Tongue (tissue), 2 donors: ENCODE data around the gene TRIML1. TPM values are rescaled to one million over a fixed set of nuclear protein-coding genes. Genes with fewer than 3 reads are reported as not detected.

Experiments used
- DNase-seq: peaks from one replicate; pipeline ENCODE4 v3.0.0-alpha.2; 2015
- total RNA-seq: library from RNA; depleted of rRNA; stranded (reverse); fragments of >200 nt; gene quantifications from one replicate; pipeline ENCODE4 v1.2.3, GENCODE V29; 2014

The TRIML1 gene, protein sequence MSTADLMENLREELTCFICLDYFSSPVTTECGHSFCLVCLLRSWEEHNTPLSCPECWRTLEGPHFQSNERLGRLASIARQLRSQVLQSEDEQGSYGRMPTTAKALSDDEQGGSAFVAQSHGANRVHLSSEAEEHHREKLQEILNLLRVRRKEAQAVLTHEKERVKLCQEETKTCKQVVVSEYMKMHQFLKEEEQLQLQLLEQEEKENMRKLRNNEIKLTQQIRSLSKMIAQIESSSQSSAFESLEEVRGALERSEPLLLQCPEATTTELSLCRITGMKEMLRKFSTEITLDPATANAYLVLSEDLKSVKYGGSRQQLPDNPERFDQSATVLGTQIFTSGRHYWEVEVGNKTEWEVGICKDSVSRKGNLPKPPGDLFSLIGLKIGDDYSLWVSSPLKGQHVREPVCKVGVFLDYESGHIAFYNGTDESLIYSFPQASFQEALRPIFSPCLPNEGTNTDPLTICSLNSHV
- total RNA-seq, result not detected

DNA sequence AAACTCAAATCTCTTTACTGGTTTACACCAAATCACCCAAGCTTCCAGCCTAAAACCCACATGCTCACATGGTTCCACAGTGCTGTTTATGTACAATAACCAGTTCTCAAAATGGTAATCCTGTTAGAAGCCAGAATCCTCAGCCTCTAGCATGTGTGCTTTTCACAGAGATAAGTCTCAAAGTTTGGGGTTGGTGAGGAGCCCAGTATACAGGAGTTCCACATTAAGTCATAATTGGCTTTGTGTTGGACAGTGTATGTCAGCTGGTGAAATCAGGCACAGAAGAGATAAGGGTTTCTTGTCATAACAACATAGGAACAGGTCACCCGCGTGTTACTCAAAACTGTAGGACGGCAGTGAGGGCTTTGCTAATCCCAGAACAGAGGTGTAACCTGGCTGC, at the start of gene TRIML1:
Gene TRIML1 (plus strand): TSS at position 301 of the 400 bp plus-strand sequence. CDS start 118 bp downstream, outside the sequence.
- DNase-seq, result no peak

DNA sequence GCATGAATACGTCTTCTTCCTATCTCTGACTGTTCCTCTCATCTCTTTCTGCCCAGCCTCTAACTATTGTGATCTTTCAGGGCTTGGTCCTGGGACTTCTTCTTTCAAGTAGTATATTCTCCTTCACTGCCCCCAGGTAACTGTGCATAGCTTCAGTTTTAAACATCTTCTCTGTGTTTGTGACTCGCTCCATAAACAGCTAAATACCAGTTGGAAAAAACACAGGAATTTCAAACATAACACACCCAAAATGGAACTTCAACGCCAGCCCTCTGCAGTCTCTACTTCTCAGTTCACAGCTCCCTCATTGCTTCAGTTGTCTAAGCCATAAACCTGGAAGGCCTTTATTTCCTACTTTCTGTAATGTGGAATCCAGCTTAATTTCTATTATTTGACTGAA, 46.4 kb upstream of the TRIML1 start:
- DNase-seq, result no peak

DNA sequence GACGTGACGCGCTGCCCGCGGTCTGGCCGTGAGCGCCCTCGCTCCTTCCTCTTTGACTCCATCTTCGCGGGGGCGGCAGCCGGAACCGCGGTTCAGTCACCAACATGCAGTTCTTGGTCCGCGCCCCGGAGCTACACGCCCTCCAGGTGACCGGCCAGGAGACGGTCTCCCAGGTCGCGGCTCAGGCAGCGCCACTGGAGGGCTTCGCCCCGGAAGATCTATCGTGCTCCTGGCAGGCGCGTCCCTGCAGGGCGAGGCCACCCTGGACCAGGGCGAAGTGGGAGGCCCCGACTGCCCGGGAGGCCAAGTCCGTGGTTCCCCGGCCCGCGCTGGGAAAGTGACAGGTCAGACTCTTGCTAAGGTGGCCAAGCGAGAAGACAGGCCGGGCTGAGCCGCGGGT, 32.8 kb upstream of the TRIML1 start:
- DNase-seq, result no peak

DNA sequence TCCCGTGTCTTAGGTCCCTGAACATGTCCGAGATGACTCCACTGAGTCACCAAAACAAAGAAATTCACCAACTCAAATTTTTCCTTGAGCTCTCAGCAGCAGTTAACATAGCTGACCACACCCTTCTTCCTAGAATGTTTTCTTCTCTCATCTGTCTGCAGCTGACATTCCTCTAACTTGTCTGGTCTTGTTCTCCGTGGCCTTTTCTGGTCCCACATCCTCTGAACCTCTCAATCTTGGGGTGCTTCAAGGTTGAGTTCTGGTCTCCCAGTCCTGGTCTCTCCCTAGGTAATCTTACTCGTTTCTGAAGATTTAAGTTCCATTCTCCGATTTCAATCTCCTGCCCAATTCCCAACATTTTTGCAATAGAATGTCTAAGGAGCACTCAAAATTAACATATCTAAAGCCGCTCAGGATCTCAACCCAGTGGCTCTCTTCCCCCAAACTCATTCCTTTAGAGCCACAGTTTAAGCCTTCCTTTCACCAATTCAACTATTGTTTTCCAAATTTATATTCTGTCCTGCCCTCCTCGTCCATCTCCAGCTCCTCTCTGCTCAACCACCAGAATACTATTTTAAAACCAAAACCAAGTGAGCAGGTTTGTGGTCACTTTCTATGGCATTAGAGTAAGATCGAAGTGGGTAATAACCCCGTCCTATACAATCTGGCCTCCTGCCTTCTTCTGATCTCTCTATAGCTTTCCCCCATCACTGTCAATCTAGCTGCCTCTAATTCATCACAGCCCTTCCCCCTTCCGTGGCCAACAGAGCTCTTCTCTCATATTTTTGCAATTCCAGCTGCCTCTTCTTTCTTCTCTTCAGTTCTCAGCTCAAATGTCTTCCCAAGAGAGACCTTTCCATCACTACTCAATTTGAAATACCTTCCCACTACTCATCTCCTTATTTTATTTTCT, 31.1 kb upstream of the TRIML1 start:
- DNase-seq, result peak; percentile 16

DNA sequence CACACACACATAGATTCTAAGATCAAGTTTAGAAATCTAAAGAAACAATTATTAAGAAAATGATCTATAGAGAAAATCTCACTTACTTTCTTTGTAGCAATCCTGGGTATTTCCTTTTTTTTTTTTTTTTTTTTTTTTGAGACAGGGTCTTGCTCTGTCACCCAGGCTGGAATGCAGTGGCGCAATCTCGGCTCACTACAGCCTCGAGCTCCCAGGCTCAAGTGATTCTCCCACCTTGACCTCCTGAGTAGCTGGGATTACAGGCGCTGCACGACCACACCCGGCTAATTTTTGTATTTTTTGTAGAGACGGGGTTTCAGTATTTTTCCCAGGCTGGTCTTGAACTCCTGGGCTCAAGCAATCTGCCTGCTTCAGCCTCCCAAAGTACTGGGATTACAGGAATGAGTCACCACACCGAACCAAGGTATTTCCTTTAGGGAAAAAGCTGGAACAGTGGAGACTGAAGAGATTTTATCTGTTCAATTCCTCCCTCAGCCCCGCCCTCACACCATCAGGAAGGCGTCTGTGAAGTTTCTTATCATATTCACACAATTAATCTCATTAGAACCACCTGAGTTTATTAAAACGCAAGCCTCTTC, 30.0 kb upstream of the TRIML1 start, which contains the start of gene TRIML2:
Gene TRIML2 (minus strand): TSS at position 447 of the 599 bp plus-strand sequence. CDS start 4,235 bp downstream, outside the sequence.
- no peak for DNase-seq

DNA sequence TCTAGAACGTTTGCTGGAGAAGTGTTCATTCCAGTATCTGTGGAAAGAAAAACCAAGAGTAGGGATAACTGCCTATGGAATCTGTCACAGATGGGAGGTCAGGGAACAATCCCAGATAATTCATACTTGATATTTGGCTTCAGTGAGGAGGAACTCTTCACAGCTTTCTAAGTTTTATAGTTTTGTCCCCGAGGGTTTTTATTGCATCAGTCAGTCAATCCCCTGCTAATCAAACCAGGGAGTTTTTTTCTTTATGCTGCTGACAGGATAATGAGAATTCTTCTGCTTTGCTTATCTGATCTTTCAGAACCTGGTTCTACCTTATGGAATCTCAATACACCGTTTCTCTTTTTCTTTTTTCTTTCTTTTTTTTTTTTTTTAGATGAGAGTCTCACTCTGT, 29.2 kb upstream of the TRIML1 start:
- DNase-seq, result no peak

DNA sequence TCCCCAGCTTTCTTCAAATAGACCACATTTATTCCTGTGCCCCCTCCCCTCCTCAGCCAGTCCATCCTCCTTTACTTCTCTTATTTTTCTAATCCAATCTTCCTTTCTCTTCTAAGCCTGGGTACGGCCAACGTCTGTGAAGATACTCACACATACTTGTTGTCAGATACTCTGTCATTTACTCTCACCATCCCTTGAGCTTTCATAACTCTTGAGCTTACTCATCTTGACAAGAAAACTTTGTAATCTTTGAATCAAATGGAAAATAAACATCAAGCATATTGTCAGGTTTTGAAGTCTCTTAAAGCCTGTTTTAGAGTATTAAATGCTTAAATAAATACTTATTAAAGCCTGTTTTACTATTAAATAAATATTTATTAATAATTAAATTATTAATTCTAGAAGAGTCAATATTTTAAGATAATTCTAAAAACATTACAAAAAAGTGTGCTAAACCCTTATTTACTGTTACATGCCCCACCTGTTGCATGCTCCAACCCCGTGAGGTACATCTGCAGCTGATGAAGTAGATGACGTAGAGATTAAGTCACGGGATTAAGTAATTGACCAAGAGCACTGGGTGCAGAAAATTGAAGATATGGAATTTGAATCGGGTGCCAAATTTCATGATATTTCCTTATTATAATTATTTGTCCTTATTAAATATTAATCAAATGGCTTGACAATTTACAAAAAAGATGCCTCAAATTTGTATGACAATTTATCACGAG, 28.3 kb upstream of the TRIML1 start:
- DNase-seq, result no peak

DNA sequence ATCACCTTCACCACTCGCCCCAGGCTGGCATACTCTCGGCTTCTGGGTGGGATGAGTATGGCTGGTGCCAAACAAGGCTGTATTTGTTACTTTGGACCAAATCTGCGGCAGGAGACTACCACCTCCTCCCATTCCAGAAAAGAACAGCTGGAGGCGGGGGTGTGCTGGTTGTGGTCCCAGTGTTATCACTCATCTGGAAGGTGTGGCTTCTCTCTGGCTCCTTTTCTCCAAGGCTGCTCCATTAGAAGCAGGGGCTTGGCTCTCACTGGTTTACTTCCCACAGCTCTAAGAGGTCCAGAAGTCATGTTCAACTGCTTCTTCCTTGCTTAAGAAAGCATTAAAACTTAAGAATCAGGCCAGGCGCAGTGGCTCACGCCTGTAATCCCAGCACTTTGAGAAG, 27.3 kb upstream of the TRIML1 start:
- DNase-seq, result no peak

DNA sequence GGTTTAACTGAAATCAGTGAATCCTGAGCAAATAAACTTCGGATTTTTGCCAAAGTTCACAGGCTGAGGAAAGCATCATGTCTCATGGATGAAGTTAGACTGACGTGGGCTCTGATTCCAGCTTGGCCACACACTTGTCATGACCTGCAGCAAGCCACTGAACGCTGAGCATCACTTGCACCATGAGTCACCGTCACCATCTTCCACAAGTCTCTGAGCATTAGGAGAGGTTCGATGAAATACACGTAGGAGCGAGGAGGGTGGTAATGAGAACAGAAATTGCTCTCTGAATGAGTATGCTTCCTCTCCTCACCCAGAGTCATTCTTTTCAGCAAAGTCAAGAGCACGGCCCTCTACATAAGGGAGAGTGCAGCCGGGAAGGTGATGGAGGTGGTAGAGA, 26.1 kb upstream of the TRIML1 start:
- DNase-seq, result no peak

DNA sequence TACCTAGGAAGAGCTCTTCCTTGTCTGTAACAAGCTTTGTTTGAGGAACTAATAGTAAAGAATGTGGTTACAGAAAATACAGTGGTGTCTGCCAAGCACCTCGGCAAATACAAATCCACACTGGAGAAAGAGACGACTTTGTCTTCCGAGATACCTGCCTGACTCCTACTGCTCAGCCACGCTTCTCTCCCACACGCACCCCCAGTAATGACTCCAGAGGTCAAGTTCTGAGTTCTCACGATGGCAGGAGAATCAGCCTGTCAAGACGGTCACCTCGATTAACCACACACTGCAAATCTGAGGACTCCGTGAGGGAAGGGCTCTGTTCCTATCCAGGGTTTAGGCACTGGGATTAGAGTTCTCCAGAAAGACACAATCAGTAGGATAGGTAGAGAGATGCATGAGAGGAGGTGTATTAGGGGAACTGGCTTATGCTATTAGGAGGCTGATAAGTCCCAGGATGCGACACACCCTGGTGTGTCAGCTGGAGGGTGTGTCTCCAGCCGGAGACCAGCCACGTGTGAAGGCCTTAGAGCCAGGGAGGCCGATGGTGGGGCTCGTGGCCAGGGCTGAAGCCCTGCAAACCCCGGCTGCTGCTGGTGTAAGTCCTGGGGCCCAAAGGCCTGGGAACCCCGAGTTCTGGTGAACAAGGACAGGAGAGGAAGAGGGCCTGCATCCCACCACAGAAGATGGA, 21.5 kb upstream of the TRIML1 start:
- DNase-seq, result no peak

DNA sequence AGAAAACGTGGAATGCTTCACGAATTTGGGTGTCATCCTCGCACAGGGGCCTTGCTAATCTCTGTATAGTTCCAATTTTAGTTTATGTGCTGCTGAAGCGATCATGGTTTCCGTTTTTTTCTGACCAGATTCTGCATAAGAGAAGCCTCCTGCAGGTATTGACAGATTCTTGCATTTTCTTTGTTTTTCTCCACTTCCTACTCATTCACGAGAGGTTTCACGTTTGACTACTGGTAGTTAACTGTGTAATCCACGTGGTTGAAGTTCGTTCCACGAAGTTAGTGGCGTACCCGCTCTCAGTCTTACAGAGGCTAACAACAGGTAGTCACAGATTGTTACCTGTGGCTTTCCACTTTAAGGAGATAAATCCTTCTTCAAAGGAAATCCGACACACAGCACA, 17.7 kb upstream of the TRIML1 start:
- no peak for DNase-seq

DNA sequence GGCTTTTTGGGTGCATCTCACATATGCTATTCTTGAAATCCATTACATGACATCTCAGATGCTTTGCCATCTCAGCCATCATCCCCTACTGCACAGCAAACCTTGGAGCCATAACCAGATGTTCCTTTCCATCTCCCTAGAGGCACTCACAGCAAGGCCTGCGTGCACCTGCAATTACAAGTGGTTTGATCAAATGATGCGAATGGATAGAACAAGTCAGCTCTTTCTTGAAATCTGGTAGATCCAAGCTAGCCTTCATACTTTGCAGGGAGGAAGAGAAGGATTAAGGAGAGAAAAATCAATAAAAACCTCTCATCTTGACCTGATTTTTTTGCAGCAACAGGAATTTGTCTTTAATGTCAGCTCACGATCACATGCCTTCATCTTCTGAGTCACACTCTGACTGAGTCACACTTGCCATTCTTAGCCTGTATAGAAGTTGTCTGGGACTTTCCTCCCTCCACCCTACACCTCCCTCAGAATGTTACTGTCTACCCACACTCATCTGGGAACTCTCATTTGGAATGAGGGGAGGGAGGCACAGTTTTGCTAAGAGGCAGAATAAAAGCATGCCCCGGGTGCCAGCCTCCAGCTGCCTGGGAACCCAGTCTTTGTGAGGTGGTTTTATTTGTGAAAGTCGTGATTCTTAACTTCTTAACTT, 11.9 kb upstream of the TRIML1 start:
- no peak for DNase-seq

DNA sequence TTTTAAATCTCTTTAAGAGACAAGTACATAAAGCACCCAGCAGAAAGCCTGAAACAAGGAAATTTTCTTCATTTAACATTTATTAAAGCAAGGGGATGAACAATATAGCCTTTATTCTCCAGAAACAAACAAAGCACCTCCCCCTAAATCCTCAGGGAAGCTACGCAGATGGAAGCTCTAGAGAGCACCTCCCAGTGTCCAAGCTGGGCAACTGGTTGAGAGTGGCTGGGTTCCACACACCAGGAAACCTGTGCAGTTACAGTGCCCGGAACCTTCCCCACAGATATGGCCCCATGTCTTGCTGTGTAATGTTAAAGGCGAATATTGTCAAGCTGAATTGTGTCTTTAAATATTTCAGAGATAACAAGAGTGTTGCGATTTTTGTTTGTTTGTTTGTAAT, 8.9 kb upstream of the TRIML1 start:
- no peak for DNase-seq

DNA sequence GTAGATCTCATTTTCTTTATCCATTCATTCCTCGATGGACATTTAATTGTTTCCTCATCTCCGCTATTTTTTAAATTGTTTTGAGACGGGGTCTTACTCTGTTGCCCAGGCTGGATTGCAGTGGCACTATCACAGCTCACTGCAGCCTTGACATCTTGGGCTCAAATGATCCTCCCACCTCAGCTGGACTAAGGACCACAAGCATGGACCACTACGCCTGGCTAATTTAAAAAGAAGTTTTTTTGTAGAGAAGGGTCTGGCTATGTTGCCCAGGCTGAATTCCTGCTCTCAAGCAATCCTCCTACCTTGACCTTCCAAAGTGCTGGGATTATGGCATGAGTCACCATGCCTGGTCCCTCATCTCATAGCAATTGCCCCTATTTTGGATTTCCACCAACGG, 7.0 kb upstream of the TRIML1 start:
- DNase-seq, result no peak

DNA sequence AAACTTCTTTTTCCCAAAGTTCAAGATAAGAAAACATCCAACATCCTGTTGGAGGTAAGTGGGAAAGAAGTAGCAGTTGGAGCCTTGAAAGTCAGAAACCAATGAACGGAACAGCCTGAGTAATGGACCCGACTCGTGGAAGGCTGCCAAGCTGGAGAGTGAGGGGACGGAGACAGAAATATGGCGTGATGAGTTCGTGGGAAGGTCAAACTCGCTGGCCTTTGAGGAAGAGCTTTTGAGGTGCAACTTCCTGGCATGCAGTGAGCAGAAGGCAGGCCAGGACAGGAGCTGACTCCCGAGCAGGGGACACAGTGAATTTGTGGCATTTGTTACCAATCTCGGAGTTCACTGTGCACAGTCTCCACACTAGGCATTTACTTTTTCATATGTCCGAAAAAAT, 1.0 kb upstream of the TRIML1 start:
- DNase-seq, result no peak

DNA sequence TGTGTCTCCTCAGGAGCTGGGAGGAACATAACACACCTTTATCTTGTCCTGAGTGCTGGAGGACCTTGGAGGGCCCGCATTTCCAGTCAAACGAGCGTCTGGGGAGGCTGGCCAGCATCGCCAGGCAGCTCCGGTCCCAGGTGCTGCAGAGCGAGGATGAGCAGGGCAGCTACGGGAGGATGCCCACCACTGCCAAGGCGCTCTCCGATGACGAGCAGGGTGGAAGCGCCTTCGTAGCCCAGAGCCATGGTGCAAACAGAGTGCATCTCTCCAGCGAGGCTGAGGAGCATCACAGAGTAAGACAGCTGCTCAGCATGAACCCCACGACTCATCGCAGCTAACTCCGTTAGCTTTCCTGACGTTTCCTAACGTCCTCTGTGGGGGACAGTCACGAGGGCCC, 430 bp downstream of the TRIML1 start:
- no peak for DNase-seq

DNA sequence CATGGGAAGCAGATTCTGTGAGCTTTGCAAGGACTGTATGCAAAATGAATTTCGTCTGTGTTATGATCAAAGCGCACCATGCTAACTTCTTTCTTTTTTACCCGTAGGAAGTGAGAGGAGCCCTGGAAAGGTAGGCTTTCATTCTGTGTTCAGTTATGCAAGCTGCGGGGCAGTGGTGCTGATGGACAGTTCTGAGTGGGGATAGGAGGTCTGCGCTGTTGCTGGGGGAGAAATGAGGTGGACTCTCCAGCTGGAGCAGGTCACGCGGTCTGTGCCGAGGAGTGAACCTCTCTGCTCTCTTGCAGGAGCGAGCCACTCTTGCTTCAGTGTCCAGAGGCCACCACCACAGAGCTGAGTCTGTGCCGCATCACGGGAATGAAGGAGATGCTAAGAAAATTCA, 4.5 kb downstream of the TRIML1 start:
- no peak for DNase-seq

DNA sequence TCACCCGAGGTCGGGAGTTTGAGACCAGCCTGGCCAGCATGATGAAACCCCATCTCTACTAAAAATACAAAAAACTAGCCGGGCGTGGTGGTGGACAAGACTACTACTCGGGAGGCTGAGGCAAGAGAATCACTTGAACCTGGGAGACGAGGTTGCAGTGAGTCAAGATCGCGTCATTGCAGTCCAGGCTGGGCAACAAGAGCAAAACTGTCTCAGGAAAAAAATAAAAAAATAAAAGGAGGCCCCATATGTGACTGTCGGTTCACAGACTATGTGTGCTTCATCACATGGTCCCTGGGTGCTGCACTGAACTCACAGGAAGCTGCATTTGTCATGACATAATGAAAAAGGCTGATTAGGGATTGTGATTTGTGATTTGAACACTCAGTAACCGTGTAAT, 6.4 kb downstream of the TRIML1 start:
- DNase-seq, result no peak

DNA sequence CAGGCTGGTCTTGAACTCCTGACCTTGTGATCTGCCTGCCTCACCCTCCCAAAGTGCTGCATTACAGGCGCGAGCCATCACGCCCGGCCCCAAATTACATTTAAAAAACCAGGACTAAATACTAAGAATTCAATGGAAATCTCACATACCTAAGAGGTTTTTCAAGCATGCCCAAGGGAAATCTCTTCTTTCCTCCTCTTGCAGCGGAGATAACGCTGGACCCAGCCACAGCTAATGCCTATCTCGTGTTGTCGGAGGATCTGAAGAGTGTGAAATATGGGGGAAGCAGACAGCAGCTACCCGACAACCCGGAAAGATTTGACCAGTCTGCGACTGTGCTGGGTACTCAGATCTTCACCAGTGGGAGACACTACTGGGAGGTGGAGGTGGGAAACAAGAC, 7.4 kb downstream of the TRIML1 start:
- no peak for DNase-seq

DNA sequence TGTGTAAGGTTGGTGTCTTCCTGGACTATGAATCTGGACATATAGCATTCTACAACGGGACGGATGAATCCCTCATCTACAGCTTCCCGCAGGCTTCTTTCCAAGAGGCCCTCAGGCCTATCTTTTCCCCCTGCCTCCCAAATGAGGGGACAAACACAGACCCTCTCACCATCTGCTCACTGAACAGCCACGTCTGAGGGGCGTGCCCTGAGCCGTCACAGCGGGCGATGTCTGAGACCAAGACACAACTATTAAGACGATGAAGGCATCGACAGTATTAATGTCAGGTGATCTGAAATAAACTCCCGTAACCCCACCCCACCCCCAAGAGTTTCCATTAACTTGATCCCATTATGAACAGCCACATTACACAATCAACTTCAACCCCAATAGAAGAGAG, 7.9 kb downstream of the TRIML1 start:
- no peak for DNase-seq

DNA sequence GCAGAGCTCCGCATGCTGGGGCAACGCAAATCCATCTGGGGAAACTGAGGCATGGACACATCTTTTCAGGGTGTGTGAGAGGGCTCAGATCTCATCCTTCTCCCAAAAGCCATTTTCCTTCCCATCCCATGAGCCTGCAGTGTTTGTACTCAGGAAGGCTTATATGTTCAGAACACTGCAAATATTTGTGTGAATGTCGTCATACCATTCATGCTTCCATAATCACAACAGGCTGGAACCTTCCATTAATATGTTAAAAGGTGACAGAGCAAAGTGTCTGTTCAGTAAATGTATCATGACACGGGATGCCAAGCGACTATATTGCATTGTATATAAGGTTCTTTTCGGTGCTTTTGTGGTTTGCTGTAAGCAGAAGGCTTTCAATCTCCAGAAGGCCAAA, 8.5 kb downstream of the TRIML1 start:
- no peak for DNase-seq
